Endothelial cell of hepatic sinusoid (primary cell): ENCODE data around the gene FUT6.

Source experiments
- in situ Hi-C: cut with HindIII; loops from 2 replicates; pipeline ENCODE4 v1.10.0; 2017; ENCODE audit warnings: low sequenced_read_pairs

FUT6 gene

GRCh38 chr19:5806905-5807304 lies 32.6 kb downstream of the FUT6 start:
- in situ Hi-C loops, result no loop called here

- in situ Hi-C loops, result no loop called here
Measured at GRCh38 chr19:5806133-5806489, 33.4 kb downstream of the FUT6 start.

GRCh38 chr19:5805462-5806132 lies 33.9 kb downstream of the FUT6 start:
- in situ Hi-C loops, result no loop called here

GRCh38 chr19:5804516-5805461 lies 34.7 kb downstream of the FUT6 start, which contains the start of gene NRTN:
Gene NRTN (plus strand): TSS chr19:5805067. CDS start chr19:5824166, 19,099 bp downstream.
- in situ Hi-C loops, result no loop called here

GRCh38 chr19:5803752-5804515 lies 35.6 kb downstream of the FUT6 start:
- in situ Hi-C loops, result no loop called here

- in situ Hi-C loops, result no loop called here
Measured at GRCh38 chr19:5803441-5803751, 36.1 kb downstream of the FUT6 start.

GRCh38 chr19:5801796-5802619 lies 37.5 kb downstream of the FUT6 start:
- in situ Hi-C loops, result no loop called here

- in situ Hi-C loops, result no loop called here
Measured at GRCh38 chr19:5800361-5801270, 38.9 kb downstream of the FUT6 start.

GRCh38 chr19:5799247-5800241 lies 40.0 kb downstream of the FUT6 start:
- in situ Hi-C loops, result no loop called here

- in situ Hi-C loops, result no loop called here
Measured at GRCh38 chr19:5798244-5798643, 41.3 kb downstream of the FUT6 start.

- in situ Hi-C loops, result no loop called here
Measured at GRCh38 chr19:5795382-5795919, 44.1 kb downstream of the FUT6 start.

- in situ Hi-C loops, result no loop called here
Measured at GRCh38 chr19:5793188-5793587, 46.3 kb downstream of the FUT6 start.

GRCh38 chr19:5792224-5792623 lies 47.3 kb downstream of the FUT6 start:
- in situ Hi-C loops, result no loop called here

GRCh38 chr19:5790559-5791520 lies 48.7 kb downstream of the FUT6 start, which contains the start of gene DUS3L:
Gene DUS3L (minus strand): TSS chr19:5791163. CDS start chr19:5791141, 22 bp downstream.
- in situ Hi-C loops, result no loop called here

GRCh38 chr19:5789886-5790558 lies 49.5 kb downstream of the FUT6 start:
- in situ Hi-C loops, result no loop called here

- in situ Hi-C loops, result no loop called here
Measured at GRCh38 chr19:5789351-5789761, 50.1 kb downstream of the FUT6 start.
